Activated B cell treated with CpG ODN at 0.5 μM for 24 hours (primary cell): ENCODE results near the gene ASAP2. TPM values are rescaled to one million over a fixed set of nuclear protein-coding genes. Genes with fewer than 3 reads are reported as not detected.

Experiments used
- ATAC-seq: fragments of 200-7000 bp; cut with Tn5 transposase; one replicate; pipeline ENCODE4 v1.10.0; 2021; ENCODE audit warnings: low read depth, mild to moderate bottlenecking, moderate library complexity
- CTCF ChIA-PET: fragments of 350-600 bp; sonication (Branson Sonifier 250); formaldehyde crosslinking; loops from one replicate; lab custom pipeline; 2021; ENCODE audit warnings: antibody characterized with exemption; lab: Charles Lee
- POLR2A ChIA-PET: fragments of 350-600 bp; sonication (Branson Sonifier 250); formaldehyde crosslinking; loops from one replicate; lab custom pipeline; 2021; ENCODE audit warnings: antibody characterized with exemption; lab: Charles Lee
- DNase-seq: peaks from one replicate; pipeline ENCODE4 v3.0.0; 2022
- H3K27ac Mint-ChIP-seq: one replicate; pipeline ENCODE4 v1.8.0; 2020; ENCODE audit warnings: mixed read lengths
- H3K27me3 Mint-ChIP-seq: one replicate; pipeline ENCODE4 v1.8.0; 2021; ENCODE audit warnings: mixed read lengths
- H3K36me3 Mint-ChIP-seq: one replicate; pipeline ENCODE4 v1.8.0; 2021; ENCODE audit warnings: low read depth, mixed read lengths
- H3K4me1 Mint-ChIP-seq: one replicate; pipeline ENCODE4 v1.8.0; 2021; ENCODE audit warnings: mixed read lengths
- H3K4me3 Mint-ChIP-seq: one replicate; pipeline ENCODE4 v1.8.0; 2020; ENCODE audit warnings: mild to moderate bottlenecking, mixed read lengths
- H3K9me3 Mint-ChIP-seq: one replicate; pipeline ENCODE4 v1.8.0; 2020; ENCODE audit warnings: mixed read lengths
- CTCF ChIP-seq: fragments of 200-600 bp; IDR thresholded peaks from one replicate; pipeline ENCODE4 v1.8.0; 2022; ENCODE audit warnings: antibody characterized with exemption, mild to moderate bottlenecking
- intact Hi-C: fragments of 100-400 bp; cut with micrococcal nuclease; formaldehyde crosslinking; loops from one replicate; pipeline ENCODE4 v1.15.1; 2024
- total RNA-seq: library from RNA; stranded (reverse); gene quantifications from 2 replicates; pipeline ENCODE4 v1.2.3, GENCODE V29; 2022

Gene ASAP2
- total RNA-seq, 1 donor from 2014 or later = not detected

DNA sequence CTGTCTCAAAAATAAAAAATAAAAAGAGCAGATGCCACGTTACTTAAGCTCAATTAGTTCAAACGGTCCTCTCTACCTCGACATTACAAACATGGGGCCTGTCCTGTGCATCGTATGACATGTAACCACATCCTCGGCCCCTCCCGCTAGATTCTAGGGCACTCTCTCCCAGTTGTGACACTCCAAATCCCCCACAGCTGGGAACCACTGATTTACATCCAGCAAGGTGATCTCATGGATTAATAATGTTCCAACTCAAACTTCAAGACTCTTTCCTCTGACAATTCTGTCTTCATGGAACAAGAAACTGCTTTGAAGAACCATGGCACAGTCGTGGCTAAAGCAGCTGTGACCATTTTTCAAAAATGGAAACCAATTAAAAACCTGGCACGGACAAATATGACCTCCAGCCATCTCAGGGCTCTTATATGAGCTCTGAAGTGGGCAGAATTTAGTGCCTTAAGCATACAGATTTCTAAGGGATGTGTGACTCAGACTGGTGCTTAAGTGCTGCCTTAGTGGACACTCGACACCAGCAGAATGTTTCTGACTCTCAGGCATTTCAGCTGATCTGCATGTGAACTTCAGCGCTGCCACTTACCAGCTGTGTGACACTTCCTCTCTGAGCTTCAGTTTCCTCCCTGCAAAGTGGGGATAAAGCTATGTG is 31.7 kb upstream of the ASAP2 start:
- Mint-ChIP-seq H3K27ac (no peak overlapping the region), H3K4me1 (peaks cover 4% of the 10 kb centered on the region), H3K9me3 (no peaks in the 10 kb centered on the region), H3K27me3 (peaks cover 7% of the 10 kb centered on the region), H3K4me3 (no peak overlapping the region), H3K36me3 (no peaks in the 10 kb centered on the region)
- ChIA-PET CTCF (no interaction called here), POLR2A (no interaction called here)
- DNase-seq (no peak), ATAC-seq (no peak)
- intact Hi-C loops = no loop called here
- TF ChIP-seq CTCF = no peak

DNA sequence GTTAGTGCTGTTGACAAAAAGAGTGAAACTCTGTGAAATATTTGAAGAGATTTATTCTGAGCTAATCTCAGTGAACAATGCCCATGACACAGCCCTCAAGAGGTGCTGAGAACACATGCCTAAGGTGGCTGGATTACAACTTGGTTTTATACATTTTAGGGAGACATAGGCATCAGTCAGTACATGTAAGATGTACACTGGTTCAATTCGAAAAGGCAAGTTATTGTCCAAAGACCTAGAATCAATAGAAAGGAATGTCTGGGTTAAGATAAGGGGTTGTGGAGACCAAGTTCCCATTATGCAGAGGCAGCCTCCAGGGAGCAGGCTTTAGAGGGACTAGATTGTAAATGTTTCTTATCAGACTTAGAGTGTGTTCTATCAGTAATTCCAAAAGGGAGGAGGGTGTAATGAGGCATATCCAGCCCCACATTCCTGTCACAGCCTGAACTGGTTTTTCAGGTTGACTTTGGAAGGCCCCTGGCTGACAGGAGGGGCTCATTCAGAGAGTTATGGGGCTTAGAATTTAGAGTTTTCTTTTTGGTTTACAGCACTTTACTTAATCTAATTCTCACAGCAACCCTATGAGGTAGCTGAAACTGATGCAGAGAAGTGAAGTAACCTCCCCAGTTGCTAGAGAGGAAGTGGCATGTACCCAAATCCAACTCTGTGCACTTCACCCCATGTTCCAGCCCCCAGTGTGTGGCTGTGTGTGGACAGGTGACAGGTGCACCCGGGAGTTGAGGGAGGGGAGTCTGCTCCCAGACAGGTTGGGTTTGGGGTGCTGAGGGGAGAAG is 28.3 kb upstream of the ASAP2 start:
- no peaks in the 10 kb centered on the region for H3K36me3 Mint-ChIP-seq
- peaks cover 4% of the 10 kb centered on the region for H3K27me3 Mint-ChIP-seq
- no peak for TF ChIP-seq CTCF
- CTCF ChIA-PET = no interaction called here
- no peak overlapping the region for H3K4me3 Mint-ChIP-seq
- no peaks in the 10 kb centered on the region for H3K9me3 Mint-ChIP-seq
- ATAC-seq = no peak
- DNase-seq = no peak
- no peak overlapping the region for H3K27ac Mint-ChIP-seq
- peaks cover 4% of the 10 kb centered on the region for H3K4me1 Mint-ChIP-seq
- intact Hi-C loops = no loop called here
- POLR2A ChIA-PET = no interaction called here

- Mint-ChIP-seq H3K27me3 (peaks cover 4% of the 10 kb centered on the region), H3K27ac (no peak overlapping the region), H3K4me3 (no peak overlapping the region), H3K36me3 (no peaks in the 10 kb centered on the region), H3K4me1 (peaks cover 6% of the 10 kb centered on the region), H3K9me3 (no peaks in the 10 kb centered on the region)
- ChIA-PET CTCF (no interaction called here), POLR2A (no interaction called here)
- intact Hi-C loops = no loop called here
- no peak for TF ChIP-seq CTCF
- ATAC-seq = no peak
- no peak for DNase-seq
Observed at GRCh38 chr2:9178904-9179571, 27.6 kb upstream of the ASAP2 start.

DNA sequence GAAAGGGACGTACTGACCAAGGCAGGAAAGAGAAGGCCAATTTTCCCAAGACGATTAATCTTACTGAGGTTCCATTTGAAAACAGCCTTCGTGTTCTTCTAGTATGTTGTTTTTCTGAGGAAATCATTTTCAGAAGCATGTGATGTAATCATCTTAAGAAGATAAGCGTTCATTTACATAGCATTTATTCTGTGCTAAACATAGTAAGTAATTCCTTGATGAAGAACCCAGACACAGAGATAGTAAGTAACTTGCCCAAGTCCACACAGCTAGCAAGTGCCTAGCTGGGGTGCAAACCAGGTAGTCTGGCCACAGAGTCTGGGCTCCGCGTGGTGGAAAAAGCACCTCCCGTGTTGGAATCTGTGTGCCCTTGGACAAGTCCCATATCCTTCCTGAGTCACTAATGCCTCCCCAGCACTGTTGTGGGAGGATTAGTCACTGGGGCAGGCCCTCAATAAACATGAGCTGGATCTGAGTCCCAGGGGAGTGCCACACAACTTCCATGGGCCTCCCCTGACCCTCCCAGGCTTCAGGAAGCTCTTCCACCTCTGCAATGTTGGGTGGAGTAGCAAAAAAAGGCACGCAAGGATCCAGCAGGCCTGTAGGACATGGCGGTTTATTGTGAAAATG is 26.9 kb upstream of the ASAP2 start:
- peaks cover 6% of the 10 kb centered on the region for H3K4me1 Mint-ChIP-seq
- no peak for ATAC-seq
- H3K27ac Mint-ChIP-seq = no peak overlapping the region
- H3K4me3 Mint-ChIP-seq = no peak overlapping the region
- no peak for TF ChIP-seq CTCF
- POLR2A ChIA-PET = no interaction called here
- H3K9me3 Mint-ChIP-seq = no peaks in the 10 kb centered on the region
- intact Hi-C loops = no loop called here
- no peaks in the 10 kb centered on the region for H3K36me3 Mint-ChIP-seq
- peaks cover 5% of the 10 kb centered on the region for H3K27me3 Mint-ChIP-seq
- CTCF ChIA-PET = no interaction called here
- no peak for DNase-seq

GRCh38 chr2:9184361-9184760 is 22.3 kb upstream of the ASAP2 start:
- H3K36me3 Mint-ChIP-seq = no peaks in the 10 kb centered on the region
- no peak overlapping the region for H3K4me3 Mint-ChIP-seq
- no peak for TF ChIP-seq CTCF
- ChIA-PET CTCF (no interaction called here), POLR2A (no interaction called here)
- no peak for ATAC-seq
- peaks cover 7% of the 10 kb centered on the region for H3K27me3 Mint-ChIP-seq
- H3K9me3 Mint-ChIP-seq = no peaks in the 10 kb centered on the region
- H3K27ac Mint-ChIP-seq = no peak overlapping the region
- intact Hi-C loops = no loop called here
- no peak for DNase-seq
- peaks cover 2% of the 10 kb centered on the region for H3K4me1 Mint-ChIP-seq
